NCI-H524 (cell line): ENCODE measurements around the gene HABP2.

ENCODE experiments used
- DNase-seq, 2 experiments: peaks; one replicate each; lab custom pipeline; 2025; lab: John Stamatoyannopoulos, UW

Gene HABP2

DNA sequence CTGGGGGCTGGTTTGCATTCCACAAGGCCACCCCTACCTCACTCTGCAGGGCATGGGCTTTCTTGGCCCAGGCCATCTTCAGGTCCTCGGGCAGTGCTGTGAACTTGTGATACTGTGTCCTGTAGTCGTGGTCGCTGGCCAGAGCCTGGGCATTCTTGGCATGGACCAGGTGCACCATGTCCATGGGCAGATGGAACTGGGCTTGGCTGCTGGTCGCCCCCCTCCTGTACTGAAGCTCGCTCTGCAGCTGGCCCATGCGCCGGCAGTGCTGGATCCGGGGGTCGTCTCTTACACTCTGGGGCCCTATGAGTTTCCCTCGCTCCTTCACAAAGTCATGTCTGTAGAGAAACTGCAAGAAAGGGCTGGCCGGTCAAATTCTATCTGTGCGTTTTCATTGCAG, 51.7 kb downstream of the HABP2 start:
- no peak for DNase-seq

- DNase-seq, result no peak
Observed at GRCh38 chr10:113605268-113605978, 52.6 kb downstream of the HABP2 start.

DNA sequence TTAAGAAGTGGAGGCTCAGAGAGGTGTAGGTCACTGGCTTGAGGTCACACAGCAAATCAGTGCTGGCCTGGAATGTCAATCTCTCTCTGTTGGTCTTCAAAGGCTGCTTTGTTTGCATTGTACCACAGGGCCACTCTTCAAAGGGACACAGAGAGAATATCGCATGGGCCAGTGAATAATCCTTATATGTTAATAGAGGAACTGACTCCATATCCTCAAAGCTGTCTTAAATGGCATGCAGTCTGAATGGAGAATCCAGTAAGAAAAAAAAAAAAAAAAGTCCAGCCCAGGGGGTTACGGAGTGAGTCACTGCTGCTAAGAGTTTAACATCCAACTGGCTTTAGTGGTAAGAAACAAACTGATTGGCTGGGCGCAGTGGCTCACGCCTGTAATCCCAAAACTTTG, 56.9 kb downstream of the HABP2 start:
- DNase-seq, result no peak

DNA sequence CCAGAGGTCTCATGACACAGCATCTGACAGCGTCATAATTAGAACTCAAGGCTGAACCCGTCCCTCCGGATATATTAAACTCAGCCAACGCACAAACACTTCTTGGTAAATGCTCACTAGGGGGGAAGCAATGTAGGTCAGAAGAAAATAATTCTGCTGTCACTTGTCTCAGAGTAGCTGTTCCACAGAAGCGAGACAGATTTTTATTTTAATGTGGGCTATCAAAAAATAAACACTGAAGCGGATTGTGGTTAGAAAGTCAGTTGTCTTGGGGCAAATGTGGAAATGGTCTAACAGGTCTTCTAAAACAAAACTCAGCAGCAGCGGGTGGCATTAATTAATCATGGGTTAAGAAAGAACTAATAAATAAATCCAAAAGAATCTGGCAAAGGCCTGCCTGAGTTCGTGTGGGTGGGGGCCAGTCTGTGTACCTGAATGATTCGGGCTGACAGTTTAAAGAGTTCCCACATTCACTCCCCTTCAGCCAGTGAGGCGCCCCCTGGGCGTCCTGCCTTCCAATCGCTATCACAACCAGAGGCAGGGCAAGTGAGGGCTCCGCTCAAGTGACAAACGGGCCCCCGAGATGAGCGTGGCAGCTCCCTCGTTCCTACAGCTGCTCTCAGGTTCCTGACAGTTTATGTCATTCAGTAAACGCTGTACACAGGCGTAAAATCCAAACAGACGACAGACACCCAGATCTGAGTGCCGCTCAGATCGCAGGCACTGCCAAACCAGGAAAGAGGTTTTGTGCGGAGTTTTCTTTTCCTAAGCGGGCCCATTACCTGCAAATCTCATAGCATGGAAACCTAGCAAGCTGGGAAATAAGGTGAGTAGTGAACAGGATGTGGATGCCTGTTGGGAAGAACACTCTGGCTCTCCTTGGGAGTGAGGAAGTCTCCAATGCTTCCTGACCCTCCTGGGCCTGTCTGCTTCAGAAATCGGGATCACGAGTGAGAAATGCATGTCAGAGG, 58.1 kb downstream of the HABP2 start:
- no peak for DNase-seq

GRCh38 chr10:113612154-113612553, 59.3 kb downstream of the HABP2 start:
- DNase-seq, result no peak

DNA sequence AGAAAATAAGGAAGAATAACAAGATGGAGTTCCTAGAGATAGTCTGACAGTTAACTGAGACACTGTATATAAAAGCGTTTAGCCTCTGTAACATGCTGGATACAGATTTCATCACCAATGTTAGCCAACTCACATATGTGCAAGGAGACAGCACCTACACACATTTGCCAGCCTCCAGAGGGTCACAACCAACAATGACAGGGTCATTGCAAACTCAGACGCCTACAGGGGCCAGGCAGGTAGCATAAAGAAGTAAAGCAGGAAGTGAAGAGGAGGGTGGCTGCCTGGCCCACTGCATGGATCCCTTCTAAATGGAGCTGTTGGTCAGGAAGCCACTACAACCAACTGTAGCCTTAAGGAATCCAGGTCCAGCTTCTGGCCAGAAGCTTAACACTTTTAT, 60.6 kb downstream of the HABP2 start:
- no peak for DNase-seq

- DNase-seq, result no peak
Observed at GRCh38 chr10:113613977-113614690, 61.3 kb downstream of the HABP2 start.

DNA sequence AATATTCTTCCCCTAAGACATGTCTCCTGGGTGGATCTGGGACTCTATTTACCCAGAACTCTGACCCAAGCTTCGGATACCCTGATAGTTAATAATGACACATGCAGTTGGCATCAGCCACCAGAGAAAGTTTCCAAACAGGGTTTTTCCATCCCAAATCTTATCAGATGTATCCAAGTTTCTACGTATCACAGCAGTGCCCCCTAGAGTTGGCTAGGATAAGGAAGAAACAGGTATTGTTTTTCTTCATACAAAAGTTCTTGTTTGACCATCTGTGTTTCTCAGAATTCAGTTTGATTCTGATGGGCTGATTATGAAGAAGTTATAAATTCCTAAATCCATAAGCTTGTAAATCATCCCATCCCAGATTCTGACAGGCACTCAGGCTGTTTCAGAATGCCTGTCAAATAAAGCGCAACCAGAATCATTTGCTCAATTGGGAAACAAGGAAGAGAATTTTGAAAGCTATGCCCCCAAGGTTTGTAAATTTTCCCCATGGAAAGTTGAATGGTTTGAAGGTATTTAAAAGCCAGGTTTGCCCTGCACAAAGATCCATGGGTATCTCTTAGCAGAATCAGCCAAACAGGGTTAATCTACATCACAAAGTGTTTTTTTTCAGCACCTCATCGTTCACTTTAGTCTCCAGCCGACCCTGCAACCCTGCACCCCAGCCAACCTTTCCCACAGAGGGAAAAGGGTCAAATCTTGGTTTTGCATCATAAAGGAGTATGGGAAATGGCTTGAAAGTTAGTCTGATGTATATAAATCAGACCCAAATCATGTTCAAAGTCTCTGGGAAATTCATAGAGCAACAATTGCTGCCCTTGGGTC, 63.6 kb downstream of the HABP2 start:
- peak in 1 of 2 experiments; percentile 1 for DNase-seq

GRCh38 chr10:113617086-113617485, 64.2 kb downstream of the HABP2 start:
- DNase-seq, result no peak

GRCh38 chr10:113618338-113618737, 65.5 kb downstream of the HABP2 start:
- DNase-seq, result no peak

GRCh38 chr10:113619401-113619800, 66.5 kb downstream of the HABP2 start:
- no peak for DNase-seq

DNA sequence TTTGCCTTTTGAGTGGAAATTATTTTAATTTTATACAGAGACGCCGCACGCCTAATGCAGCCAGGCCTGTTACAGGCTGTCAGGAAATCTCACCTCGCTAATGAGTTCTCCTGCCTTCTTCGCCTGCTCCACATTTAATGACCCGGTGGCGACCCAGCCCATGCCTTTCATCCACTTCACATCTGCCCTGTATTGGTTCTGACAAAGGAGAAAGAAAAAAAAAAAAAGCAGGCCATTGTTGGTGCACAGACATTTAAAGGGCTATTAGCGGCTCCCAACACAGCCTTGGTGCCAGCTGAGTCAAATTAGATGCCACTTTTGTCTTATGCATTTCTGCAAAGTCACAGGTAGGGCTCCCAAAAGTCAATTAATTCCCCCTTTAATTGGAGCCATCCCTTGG, 67.7 kb downstream of the HABP2 start:
- DNase-seq, result no peak

GRCh38 chr10:113620936-113621335, 68.1 kb downstream of the HABP2 start:
- DNase-seq, result no peak

DNA sequence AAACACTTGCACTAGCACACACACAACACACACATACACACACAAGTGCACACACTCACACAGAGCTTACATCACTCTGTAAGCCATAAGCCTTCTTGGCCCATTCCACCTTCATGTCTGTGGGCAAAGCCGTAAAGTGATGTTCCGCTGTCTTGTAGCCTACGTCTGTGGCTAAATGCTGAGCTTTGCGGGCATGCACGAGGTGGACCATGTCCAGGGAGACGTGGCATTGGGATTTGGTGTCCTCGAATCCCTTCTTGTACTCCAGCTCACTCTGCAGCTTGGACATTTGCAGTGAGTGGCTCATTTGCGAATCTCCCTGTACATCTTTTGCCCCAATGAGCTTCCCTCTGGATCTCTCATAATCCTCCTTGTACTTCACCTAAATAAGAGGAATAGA, 68.9 kb downstream of the HABP2 start:
- no peak for DNase-seq

GRCh38 chr10:113622831-113623230, 70.0 kb downstream of the HABP2 start:
- DNase-seq, result no peak

DNA sequence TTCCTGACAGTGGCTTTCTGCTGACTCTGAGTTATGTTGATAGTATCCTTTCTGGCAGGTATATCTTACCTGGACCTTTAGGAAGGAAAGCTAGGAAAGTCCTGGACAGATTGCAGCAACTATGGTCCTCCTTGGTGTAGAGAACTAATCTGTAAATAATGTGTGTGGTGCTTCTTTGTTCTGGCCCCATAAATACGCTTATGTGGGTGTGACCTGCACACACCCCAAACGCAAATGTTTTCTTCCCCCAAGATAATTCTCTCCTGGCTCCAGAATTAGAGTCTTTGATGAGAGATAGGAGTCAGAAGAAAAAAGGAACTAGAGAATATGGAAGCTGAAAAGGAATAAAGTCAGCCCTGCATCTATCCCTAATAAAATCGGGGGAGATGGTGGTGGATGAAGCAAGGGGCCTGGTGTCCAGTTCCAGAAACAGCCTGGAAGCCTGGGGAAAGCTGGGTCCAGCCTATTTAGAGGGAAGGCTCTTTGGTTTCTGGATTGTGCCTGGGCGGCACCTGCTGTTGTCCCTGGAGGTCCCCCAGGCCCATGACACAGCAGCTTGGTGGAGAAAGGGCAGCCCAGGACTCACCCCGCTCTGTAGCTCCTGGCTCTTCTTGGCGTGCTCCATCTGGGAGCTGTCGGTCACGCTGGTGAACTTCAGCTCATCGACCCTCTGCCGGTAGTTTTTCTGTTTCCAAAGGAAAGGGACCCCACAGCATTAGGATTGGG, 72.8 kb downstream of the HABP2 start:
- no peak for DNase-seq

GRCh38 chr10:113626809-113627355, 74.0 kb downstream of the HABP2 start:
- no peak for DNase-seq

- DNase-seq, result no peak
Observed at GRCh38 chr10:113627836-113628235, 75.0 kb downstream of the HABP2 start.

DNA sequence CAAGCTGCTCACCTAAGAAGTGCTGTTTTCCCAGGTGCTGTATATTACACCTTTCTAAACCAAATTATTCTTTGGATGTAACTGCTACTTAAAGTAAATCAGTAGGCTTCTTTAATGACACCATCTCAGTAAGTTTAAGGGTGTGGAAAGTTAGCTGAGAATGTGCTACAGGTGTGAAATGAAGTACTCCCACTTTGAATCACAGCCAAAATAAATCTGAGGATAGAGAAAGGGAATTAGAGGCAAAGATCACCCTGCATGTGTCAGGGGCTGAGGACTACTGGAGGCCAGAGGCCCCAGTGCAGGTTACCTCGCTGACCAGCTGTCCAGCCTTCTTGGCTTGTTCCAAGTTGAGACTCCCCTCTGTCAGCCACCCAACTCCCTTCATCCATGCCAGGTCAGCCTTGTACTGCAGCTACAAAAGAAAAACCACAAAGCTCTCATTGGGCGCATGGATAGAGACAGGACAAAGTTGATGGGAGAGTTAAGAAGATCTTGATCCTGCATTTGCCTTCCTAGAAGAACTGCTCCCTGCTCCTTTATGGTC, 75.8 kb downstream of the HABP2 start:
- DNase-seq, result no peak

GRCh38 chr10:113630929-113631533, 78.2 kb downstream of the HABP2 start:
- DNase-seq, result no peak
